C4-2B (cell line): ENCODE results near the gene KDM1B.

Experiments used
- H3K27ac ChIP-seq: fragments of 450-650 bp; 2 replicates; pipeline ENCODE4 v1.5.1; 2017
- CTCF ChIP-seq: fragments of 450-650 bp; conservative IDR thresholded peaks from 2 replicates; pipeline ENCODE4 v1.5.1; 2017; ENCODE audit warnings: mild to moderate bottlenecking
- ZFX ChIP-seq: fragments of 450-650 bp; IDR thresholded peaks from 2 replicates; pipeline ENCODE4 v1.6.1; 2017

The KDM1B gene

DNA sequence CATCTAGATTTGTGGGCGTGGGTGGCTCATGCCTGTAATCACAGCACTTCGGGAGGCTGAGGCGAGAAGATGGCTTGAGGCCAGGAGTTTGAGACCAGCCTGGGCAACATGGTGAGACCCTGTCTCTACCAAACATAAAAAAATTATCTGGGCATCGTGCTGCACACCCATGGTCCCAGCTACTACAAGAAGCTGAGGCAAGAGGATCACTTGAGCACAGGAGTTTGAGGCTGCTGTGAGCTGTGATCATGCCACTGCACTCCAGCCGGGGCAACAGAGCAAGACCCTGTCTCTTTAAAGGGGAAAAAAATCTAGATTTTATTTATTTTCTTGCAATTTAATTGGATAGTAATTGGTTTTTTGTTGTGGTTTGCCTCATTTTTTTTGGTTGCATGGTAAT is 55.5 kb downstream of the KDM1B start:
- no peak overlapping the region for H3K27ac ChIP-seq
- TF ChIP-seq ZFX = no peak
- no peak for TF ChIP-seq CTCF

- no peak overlapping the region for H3K27ac ChIP-seq
- TF ChIP-seq ZFX (no peak), CTCF (no peak)
Observed at GRCh38 chr6:18211338-18211737, 56.1 kb downstream of the KDM1B start.

- TF ChIP-seq CTCF = no peak
- no peak for TF ChIP-seq ZFX
- H3K27ac ChIP-seq = no peak overlapping the region
Observed at GRCh38 chr6:18212231-18212630, 57.0 kb downstream of the KDM1B start.

DNA sequence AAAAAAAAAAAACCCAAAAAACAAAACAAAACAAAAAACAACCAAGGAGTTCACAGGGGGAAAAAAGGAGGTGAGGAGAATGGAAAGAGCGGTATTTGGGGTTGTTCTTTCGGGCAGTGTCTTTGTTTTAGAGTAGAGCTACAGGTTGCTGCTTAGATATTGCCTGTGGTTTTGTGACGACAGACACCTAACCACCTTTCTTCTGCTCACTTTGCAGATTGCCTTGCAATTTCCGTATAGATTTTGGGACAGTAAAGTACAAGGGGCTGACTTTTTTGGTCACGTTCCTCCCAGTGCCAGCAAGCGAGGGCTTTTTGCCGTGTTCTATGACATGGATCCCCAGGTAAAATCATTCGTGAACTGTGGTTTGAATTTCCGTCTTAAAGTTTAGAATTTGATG is 58.2 kb downstream of the KDM1B start:
- TF ChIP-seq CTCF (no peak), ZFX (no peak)
- no peak overlapping the region for H3K27ac ChIP-seq

- TF ChIP-seq CTCF = no peak
- TF ChIP-seq ZFX = no peak
- H3K27ac ChIP-seq = no peak overlapping the region
Observed at GRCh38 chr6:18214003-18214402, 58.8 kb downstream of the KDM1B start.

GRCh38 chr6:18215436-18215835 is 60.2 kb downstream of the KDM1B start:
- no peak overlapping the region for H3K27ac ChIP-seq
- TF ChIP-seq CTCF (no peak), ZFX (no peak)

GRCh38 chr6:18216411-18216810 is 61.2 kb downstream of the KDM1B start:
- no peak overlapping the region for H3K27ac ChIP-seq
- TF ChIP-seq ZFX (no peak), CTCF (no peak)
